HG03060 (cell line): ENCODE measurements around the gene CCDC74B.
"Not testable (repeated sequence)": the region's sequence is repeated elsewhere in the genome, so short reads cannot be mapped to it uniquely, and the experiment has no call there.

ENCODE experiments used
- ATAC-seq: cut with Tn5 transposase; IDR thresholded peaks from one replicate; pipeline ENCODE4 v1.9.1; 2021; ENCODE audit warnings: low read depth, moderate number of reproducible peaks; ENCODE audit not compliant: unreplicated experiment

CCDC74B gene

DNA sequence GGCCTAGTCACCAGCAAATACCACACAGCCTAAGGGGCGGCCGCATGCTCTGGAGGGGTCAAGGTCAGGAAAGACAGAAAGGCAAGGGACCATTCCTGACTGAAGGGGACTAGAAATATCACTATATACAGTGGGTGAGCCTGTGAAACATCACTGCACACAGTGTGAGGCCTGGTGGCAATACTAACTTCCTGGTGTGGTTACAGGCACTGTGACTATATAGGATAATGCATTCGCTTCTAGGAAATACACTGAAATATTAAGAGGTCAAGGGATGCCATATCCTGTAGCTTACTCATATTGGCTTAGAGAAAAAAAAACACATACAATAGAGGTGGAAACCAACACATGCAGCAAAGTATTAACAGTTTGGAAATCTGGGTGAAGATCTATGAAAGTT, 24.3 kb upstream of the CCDC74B start:
- not testable (repeated sequence) for ATAC-seq

DNA sequence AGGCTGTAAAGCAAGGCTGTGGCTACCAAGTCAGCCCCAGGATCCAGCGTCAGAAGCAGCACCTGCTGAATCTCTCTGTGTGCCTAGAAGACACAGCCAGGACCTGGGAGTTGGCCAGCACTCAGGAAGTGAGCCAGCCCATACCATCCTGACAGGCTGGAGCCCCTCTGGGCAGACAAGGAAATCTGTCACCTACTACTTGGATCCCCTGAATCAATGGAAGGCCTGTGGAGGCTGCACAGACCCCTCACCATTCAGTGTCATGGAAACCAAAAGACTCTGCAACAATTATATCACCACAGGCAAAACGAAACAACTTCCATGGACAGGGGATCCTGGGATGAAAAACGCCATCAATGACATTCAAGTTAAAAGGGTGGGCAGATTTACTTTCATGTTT, 21.7 kb upstream of the CCDC74B start:
- not testable (repeated sequence) for ATAC-seq

DNA sequence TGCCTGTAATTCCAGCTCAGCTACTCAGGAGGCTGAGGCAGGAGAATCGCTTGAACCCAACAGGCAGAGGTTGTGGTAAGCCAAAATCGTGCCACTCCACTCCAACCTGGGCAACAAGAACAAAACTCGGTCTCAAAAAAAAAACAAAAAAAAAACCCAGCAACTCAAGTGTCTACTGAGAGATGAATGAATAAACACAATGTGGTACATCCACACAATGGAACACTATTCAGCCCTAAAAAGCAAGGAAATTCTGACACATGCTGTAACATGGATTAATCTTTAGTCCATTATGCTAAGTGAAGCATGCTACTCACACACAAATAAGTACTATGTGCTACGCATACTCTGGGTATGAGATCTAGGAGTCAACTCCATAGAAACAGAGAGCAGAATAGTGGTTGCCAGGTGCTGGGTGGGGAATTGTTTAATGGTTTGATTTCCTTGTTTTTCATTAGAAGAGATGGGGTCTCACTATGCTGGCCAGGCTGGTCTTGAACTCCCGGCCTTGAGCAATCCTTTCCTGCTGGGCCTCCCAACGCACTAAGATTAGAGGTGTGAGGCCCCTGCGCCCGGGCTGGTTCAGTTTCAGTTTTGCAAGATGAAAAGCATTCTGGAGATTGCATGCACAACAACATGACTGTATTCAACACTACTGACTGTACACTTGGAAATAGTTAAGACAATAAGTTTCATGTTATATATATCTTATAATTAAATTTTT, 20.5 kb upstream of the CCDC74B start:
- no peak for ATAC-seq

DNA sequence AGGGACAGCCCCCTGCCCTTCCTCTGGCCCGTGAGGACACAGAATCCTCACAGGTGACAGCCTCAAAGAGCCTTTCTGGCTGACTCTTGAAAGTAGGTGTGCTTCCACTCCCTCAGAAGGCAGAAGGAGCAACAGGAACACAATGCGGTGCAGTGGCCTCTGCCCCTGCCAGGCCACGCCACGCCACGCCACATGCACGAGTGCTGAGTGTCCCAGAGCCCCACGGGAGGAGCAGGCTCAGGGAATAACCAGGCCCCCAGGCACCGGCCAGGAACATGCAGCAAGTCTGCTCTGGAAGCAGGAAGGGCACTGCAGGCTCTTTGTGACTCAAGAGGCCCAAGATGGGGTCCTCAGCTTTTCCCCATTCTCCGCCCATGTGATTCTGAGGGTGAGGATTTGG, 18.1 kb upstream of the CCDC74B start:
- no peak for ATAC-seq

DNA sequence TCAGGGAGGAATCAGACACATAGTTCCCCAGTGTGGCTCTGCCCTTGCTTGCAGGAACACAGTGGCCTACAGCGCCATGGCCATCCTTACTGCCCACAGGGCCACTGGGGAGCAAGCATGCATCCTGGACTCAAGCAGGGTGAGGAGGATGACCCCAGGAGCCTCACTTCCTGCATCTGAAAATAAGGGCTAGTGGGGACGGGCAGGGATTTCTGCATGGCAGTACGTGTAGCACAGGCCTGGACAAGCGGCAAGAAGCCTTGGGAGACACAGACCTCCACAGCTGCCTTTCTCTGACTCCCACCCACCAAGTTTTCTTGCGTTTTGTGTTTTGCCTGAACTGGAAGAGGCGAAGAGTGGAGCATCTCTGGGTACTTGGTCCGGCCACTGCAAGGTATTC, 17.6 kb upstream of the CCDC74B start:
- not testable (repeated sequence) for ATAC-seq

DNA sequence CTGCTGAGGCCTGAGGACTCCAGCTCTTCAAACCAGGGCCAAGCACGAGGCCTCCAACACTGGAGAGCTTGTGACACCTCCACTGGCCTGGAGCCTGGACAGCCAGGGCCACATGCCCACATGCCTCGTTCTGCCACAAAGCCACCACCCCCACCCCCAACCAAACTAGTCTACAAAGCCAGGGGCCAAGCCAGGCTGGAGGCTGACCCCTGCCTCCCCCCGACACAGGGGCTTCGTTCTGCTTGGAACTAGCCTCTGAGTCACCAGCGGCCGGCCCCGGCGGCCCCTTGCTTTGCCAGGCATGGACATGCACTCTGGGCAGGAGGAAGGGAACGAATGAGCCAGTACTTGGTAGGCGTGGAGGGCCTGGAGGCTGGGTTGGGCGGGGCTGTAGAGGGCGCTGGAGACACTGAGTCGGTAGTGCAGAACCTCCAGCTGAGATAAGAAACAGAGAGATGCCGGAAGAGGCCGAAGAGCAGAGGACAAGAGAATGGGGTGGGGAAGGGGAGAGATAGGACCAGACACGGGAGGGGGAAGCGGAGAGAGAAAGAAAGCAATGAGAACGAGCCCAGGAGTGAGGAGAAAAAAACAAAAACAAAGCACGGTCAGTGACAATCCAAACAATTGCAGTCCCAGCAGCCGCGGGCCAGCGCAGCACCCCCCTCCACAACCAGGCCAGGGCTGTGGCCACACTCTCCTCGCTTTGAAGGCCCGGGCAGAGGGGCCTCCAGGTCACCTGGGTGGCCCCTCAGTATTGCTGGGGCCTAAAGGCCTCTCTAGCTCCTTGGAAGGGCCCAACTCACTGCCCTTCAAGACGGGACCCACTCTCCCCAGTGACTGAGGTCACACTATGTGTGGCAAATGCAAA, 16.2 kb upstream of the CCDC74B start:
- ATAC-seq: not testable (repeated sequence)

DNA sequence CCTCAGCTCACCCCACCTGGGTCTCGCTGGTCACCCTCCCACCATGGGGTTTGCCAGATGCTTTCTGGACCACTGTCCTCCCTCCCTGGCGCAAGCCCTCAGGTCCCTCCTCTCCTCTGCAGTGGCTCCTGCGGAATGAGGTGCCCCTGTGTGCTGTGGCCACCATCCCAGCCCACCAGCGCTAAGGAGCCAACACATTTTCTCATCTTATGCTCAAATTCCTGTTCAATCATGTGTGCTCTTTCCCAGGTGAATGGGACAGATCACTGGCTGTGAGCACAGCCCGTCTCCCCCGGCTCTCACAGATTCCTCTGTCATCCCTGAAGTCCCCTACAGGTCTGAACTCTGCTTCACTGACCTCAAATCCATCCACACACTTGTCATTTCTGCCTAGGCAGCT, 15.2 kb upstream of the CCDC74B start:
- ATAC-seq: no peak

DNA sequence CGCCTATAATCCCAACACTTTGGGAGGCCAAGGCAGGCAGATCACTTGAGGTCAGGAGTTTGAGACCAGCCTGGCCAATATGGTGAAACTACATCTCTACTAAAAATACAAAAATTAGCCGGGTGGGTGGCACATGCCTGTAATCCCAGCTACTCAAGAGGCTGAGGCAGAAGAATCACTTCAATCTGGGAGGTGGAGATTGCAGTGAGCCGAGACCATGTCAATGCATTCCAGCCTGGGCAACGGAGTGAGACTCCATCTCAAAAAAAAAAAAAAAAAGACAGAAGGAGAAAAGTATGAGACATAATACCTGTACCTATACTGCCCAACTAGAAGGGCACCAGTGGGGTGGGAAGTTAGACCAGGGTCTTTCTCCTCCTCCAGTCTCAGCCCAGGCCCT, 14.5 kb upstream of the CCDC74B start:
- ATAC-seq: not testable (repeated sequence)

DNA sequence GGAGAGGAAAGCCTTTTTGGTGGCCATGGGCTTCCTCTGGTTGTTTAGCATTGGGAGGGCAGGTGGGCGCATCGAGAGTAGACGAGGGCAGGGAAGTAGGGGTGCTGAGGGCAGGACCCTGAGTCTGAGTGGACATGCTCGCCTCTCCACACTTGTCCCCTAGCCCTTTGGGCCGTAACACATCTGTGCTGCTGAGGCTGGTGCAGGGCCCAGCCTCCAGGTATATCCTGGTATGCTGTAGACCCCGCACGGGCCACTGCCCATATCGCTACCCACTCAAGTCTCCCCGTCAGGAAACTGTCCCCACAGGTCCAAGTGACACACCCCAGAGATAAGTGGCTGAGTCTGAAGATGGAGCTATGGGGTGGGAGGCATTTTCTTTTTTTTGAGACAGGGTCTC, 13.7 kb upstream of the CCDC74B start:
- ATAC-seq: no peak

DNA sequence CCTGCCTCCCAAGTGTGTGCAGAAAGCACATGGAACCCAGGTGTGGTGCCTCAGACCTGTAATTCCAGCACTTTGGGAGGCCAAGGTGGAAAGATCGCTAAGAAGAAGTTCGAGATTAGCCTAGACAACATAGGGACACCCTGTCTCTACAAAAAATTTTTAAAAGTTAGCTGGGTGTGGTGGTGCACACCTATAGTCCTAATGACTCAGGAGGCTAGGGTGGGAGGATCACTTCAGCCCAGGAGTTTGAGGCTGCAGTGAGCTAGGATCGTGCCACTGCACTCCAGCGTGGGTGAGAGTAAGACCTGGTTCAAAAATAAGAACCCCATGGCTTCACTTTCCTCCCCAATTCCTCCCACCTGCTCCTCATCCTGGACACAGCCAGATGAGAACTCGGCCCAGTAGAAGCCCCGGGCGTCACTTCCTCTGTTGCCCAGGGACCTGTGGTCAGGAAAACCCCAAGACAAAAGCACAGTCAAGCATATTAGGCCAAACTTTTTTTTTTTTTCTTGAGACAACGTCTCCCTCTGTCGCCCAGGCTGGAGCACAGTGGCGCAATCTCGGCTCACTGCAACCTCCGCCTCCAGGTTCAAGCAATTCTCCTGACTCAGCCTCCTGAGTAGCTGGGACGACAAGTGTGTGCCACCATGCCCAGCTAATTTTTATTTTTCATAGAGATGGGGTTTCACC, 13.1 kb upstream of the CCDC74B start:
- peak; percentile 74 for ATAC-seq

DNA sequence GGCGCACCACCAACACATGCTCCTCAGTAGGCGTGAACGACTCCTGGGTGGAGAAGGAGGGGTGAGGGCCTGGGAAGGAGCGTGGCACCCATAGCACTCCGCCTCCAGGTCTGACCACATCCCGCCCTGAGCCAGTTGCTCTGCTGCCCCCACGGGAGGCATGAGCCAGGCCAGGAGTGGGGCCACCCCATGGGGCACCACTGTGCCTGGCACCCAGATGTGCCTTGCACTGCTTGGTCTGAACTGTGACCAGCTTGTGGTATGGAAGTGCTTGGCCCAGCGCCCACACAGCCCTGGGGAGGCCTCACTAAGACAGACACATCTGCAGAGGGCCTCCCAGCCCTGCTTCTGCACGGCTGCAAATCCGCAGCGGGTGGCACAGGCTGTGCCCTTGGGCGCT, 12.4 kb upstream of the CCDC74B start:
- peak; percentile 38 for ATAC-seq

DNA sequence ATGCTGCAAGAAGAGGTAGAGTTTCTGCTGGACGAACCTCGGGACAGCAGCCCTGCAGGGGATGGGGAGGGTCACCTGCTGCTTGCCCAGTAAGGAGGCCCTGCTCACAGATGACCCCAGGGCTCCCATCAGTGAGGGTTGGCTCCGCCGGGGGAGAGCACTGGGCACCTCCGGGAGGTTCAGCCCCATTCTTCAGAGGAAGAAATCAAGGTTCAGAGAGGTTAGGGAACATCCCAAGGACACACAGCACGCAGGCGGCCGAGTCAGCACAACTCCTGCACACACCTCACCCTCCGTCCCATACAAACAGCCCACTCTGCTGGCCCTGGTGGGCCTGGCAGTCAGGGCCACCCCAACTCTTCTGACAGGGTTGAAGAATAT, 11.7 kb upstream of the CCDC74B start:
- no peak for ATAC-seq

DNA sequence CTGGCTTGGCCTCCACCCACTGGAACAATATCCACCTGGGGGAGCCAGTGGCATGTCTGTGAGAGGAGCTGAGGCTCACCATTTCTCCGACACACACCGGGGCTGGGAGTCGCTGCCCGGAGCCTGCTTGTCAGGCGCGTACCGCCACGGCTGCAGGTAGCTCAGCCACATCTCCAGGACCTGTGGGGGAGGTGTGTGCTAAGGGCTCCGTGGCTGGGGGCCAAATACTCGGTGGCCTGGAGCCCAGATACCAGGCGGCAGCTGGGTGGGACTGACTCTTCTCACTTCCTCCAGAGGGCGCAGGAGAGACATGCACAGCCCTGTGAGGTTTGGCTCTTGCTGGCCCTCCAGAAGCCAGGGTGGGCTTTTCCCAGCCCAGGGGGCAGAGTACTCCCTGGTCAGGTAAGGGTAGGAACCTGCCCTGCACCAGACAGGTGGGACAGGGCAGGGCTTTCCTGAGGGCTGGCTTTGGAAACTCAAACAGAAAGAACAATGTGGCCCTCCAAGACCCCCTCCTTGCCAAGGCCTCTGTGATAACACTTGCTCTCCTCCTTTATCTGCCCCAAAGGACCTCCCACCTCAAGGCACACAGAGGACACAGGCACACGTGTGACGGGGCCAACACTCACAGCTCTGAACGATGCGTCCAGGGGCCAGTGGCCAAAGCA, 11.2 kb upstream of the CCDC74B start:
- ATAC-seq: not testable (repeated sequence)

DNA sequence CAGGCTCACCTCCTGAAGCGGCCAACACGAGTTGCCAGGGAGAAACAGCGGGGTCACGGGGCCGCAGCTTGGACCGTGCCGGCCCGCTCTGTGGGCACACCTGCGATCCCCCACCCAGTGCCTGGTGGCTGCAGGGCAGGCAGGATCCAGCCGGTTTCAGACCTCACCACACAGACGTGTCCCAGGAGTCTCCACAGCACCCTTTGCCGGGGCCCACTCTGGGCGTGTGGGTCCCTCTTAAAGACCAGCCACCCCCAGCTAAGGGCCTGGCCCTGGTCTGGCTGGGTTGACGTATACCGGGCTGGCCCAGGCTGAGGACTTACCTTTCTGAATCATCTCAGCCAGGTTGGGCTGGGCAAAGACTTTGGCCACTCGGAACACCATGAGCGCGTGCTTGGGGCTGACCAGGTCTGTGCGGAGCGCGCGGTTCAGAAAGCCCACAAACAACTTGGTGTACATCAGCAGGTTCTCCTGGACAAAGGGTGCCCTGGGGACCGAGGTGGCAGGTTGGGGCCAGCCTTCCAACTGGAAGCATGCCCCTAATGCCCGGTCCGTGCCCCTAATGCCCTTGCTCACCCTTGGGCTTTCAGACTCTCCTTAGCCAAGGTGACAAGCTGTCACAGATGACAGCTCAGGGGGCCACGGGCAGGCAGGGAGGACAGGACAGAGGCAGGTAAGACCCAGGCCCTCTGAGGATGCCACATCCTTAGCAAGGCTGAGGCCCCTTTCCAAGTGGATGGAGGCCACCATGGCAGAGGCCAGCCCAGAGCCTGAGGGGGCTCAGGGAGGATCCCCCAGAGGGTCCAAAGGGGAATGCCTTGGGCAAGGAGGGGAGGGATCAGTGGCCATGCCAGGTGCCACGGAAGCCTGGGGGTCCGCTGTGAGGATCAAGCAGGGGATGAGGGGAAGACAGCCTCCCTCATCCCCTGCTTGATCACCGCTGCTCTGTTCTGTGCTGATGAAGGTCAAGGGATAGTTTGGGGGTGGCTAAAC, 10.2 kb upstream of the CCDC74B start:
- ATAC-seq: no peak

DNA sequence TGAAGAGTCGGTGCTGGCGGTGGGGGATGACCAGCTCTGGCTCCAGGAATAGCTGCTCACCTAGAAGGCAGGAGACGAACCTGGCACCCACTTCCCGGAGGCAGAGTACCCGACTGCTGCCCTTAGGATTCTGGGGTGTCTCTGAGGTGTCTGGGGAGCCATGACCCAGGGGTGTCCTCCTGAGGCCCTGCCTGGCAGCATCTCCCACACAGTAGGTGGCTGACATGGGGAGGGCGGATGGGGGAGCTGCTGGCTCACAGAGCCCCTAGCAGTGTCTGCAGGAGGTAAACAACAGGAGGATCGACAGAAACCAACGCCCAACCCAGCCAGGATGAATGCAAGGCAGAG, 9.5 kb upstream of the CCDC74B start:
- not testable (repeated sequence) for ATAC-seq

DNA sequence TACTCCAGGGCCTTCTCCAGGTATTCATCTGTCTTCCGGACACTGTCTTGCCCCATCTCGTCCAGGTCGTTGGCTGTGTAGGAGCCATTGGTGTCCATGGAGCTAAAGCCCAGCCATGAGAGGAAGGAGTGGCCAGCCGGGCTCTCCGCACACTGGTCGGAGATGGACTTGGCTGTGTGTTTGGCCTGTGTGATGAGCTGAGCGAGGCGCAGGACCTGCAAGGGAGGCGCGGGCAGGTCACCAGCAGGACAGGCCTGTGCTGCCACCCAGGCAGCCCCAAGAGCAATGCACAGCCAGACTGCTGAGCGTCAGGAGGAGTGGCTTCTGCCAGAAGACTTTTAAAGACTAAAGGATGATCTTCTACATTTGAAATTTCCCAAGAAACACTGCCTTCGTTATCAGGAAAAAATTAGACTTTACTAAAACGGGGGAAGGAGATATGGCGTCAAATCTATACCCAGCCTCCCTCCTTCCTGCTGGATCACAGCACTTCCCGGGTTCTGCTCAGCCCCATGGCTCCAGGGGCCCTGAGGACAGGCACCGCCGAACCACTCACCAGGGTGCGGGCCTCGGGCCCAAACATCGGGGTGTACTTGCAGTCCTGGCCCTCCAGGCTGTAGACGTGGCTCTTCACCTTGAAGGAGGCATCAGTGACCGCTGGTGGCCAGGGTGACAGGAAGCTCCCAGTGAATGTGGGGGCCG, 9.0 kb upstream of the CCDC74B start:
- ATAC-seq: not testable (repeated sequence)

DNA sequence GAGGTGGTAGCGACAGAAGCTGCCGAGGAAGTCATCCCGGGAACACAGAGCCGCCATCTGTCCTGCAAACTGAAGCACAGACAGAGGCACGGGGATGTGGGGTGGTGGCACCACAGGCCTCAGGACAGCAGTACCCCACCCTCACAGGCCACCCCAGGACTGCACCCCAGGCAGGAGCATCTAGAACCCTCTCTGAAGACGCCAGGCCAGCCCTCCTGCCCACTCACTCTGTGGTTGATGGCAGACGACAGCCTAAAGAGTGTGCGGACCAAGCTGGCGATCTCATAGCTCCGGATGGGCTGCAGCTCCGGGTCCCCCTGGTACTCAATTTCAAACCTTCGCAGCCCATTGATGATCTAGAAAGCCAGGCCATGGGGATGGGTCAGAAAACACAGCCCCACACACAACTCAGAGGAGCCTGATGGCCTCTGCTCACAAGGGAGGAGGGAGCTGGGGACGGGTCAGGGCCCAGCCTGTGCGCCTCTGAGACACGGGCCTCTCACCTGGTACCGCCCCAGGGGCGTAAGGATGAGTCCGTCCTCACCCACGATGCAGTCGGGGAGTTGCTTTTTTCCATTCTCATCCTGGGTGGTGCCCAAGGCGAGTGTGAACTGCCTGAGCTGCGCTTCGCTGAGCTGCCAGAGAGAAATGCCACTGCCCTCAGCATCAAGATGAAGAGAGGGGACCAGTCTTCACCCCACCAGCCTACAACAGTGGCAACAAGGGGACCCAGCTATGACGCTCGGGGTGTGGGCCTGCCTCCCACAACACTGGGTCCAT, 8.1 kb upstream of the CCDC74B start:
- no peak for ATAC-seq

DNA sequence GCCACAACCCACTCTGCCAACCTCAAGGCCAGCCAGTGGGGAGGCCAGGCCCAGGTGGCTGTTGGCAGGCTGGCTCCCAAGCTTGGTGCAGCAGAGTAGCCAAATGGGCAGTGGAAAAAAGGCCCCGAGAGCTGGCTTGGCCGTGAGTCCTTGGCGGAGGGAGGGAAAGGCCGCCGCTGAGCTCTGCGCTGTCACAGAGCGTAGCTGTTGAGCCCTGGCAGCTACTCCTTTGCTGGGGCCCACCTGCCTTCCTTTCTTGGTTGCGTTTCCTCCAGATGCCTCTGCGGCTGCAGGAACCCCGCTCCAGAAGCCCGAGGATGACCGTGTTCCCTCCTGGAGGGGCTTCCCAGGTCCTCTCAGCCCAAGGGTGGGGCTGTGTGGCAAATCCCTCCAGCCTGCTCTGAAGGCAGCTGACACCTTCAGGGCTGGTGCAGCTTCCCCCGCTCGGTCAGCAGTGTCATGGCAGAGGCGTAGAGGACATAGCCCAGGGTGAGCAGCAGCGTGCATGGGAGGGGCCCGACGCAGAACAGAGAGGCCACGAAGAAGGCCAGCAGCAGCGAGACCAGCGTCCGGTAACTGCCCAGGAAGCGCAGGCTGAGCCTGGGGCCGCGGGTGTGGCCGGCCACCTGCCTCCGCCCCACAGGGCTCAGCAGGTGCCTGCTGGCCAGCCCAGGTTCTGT, 7.4 kb upstream of the CCDC74B start:
- not testable (repeated sequence) for ATAC-seq
